Activated T-cell treated with anti-CD3 and anti-CD28 coated beads, Interleukin-2, amount 50 U/mL, for 72 hours (primary cell): ENCODE data around the gene KIAA1143. TPM values are rescaled to one million over a fixed set of nuclear protein-coding genes. Genes with fewer than 3 reads are reported as not detected.

Experiments used
- ATAC-seq, 2 donors: fragments of 150-1000 bp; cut with Tn5 transposase; replicated peaks in 1 of 2; 2 replicates each; pipeline ENCODE4 v1.10.0; 2021; ENCODE audit warnings: moderate library complexity in 2 of 2, mild to moderate bottlenecking in 1 of 2
- DNase-seq, 2 donors: peaks; one replicate each; pipeline ENCODE4 v3.0.0; 2021 to 2022; ENCODE audit warnings: mixed read lengths in 1 of 2
- H3K27ac Mint-ChIP-seq: one replicate; pipeline ENCODE4 v1.8.0; 2022; ENCODE audit warnings: mild to moderate bottlenecking, moderate library complexity, mixed read lengths
- H3K27me3 Mint-ChIP-seq: one replicate; pipeline ENCODE4 v1.8.0; 2022; ENCODE audit warnings: low read depth, mixed read lengths
- H3K36me3 Mint-ChIP-seq, 2 donors: one replicate each; pipeline ENCODE4 v1.8.0; 2022; ENCODE audit warnings: mixed read lengths in 2 of 2, mild to moderate bottlenecking in 1 of 2; ENCODE audit not compliant: insufficient read depth in 2 of 2
- H3K4me1 Mint-ChIP-seq: one replicate; pipeline ENCODE4 v1.8.0; 2022; ENCODE audit warnings: low read depth, mixed read lengths
- H3K4me3 Mint-ChIP-seq, 2 donors: one replicate each; pipeline ENCODE4 v1.8.0; 2022; ENCODE audit warnings: mild to moderate bottlenecking in 2 of 2, mixed read lengths in 2 of 2, moderate library complexity in 2 of 2
- H3K9me3 Mint-ChIP-seq, 2 donors: one replicate each; pipeline ENCODE4 v1.8.0; 2022; ENCODE audit warnings: mixed read lengths in 2 of 2
- total RNA-seq, 2 donors: library from RNA; stranded (reverse); gene quantifications; one replicate each; pipeline ENCODE4 v1.2.3, GENCODE V29; 2022

Gene KIAA1143
- total RNA-seq, 2 donors from 2014 or later = 27.1 to 28.4 TPM

DNA sequence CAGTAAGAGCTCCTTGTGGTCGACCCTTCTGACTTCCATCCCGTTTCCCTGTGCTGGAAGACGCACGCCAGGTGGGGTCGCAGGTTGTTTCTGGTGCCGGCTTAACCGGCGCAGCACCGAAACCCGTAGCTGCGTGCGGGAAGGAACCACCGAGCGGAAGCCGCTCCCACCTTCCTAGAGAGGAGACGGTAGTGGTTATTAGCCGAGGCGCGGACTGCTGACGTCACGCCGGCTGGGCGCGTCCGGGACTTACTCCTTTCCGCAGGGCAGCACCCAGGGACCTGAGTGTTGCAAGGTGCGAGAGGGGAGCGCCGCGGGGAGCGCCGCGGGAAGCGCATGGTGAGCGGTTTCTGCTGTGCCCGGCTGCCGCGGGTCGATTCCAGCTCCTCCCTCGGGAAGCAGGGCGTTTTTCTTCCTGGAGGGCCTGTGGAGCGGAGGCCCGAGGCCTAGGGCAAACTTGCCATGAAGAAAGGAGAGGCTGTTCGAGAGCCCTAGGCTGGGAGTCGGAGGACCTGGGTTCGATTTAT lies 32.0 kb downstream of the KIAA1143 start, which contains the start of gene ZNF501:
ZNF501 (plus strand) TSS at position 252 of the 527 bp plus-strand sequence. CDS start 4,787 bp downstream, outside the sequence.
- no peaks in the 10 kb centered on the region for H3K27me3 Mint-ChIP-seq
- DNase-seq = peak; percentile 82 to 86
- peaks cover 17% of the 10 kb centered on the region for H3K4me1 Mint-ChIP-seq
- H3K9me3 Mint-ChIP-seq = peaks cover 45% of the 10 kb centered on the region in 2 donors
- peak within 1 kb of the TSS; percentile 85 for H3K27ac Mint-ChIP-seq
- peak within 1 kb of the TSS; percentile 99 for H3K4me3 Mint-ChIP-seq
- H3K36me3 Mint-ChIP-seq = peaks cover 43 to 69% of the 10 kb centered on the region in 2 donors
- peak; percentile 99 for ATAC-seq

DNA sequence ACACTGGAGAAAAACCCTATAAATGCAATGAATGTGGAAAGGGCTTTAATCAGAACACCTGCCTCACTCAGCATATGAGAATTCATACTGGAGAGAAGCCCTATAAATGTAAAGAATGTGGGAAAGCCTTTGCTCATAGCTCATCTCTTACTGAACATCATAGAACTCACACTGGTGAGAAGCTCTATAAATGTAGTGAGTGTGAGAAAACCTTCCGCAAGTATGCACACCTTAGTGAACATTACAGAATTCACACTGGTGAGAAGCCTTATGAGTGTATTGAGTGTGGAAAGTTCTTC lies 39.4 kb downstream of the KIAA1143 start:
- H3K4me1 Mint-ChIP-seq = no peaks in the 10 kb centered on the region
- no peak for ATAC-seq
- no peak for DNase-seq
- H3K36me3 Mint-ChIP-seq = peaks cover 44 to 62% of the 10 kb centered on the region in 2 donors
- no peak overlapping the region for H3K4me3 Mint-ChIP-seq
- H3K27me3 Mint-ChIP-seq = no peaks in the 10 kb centered on the region
- H3K27ac Mint-ChIP-seq = no peak overlapping the region
- H3K9me3 Mint-ChIP-seq = peaks cover 29 to 51% of the 10 kb centered on the region in 2 donors

DNA sequence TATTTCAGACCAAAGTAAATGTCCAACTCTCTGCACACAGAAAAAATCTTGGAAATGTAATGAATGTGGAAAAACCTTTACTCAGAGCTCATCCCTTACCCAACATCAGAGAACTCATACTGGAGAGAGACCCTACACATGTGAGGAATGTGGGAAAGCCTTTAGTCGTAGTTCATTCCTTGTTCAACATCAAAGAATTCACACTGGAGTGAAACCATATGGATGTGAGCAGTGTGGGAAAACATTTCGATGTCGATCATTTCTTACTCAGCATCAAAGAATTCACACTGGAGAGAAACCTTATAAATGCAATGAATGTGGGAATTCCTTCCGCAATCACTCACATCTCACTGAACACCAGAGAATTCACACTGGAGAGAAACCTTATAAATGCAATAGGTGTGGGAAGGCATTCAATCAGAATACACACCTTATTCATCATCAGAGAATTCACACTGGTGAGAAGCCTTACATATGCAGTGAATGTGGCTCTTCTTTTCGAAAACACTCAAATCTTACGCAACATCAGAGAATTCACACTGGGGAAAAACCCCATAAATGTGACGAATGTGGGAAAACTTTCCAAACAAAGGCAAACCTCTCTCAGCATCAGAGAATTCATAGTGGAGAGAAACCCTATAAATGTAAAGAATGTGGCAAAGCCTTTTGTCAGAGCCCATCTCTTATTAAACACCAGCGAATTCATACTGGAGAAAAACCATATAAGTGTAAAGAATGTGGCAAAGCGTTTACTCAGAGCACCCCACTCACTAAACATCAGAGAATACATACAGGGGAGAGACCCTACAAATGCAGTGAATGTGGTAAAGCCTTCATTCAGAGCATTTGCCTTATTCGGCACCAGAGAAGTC lies 40.0 kb downstream of the KIAA1143 start:
- Mint-ChIP-seq H3K4me1 (no peaks in the 10 kb centered on the region), H3K27ac (no peak overlapping the region), H3K9me3 (peaks cover 29 to 51% of the 10 kb centered on the region in 2 donors), H3K27me3 (no peaks in the 10 kb centered on the region), H3K36me3 (peaks cover 48 to 67% of the 10 kb centered on the region in 2 donors), H3K4me3 (no peak overlapping the region)
- ATAC-seq = no peak
- no peak for DNase-seq

DNA sequence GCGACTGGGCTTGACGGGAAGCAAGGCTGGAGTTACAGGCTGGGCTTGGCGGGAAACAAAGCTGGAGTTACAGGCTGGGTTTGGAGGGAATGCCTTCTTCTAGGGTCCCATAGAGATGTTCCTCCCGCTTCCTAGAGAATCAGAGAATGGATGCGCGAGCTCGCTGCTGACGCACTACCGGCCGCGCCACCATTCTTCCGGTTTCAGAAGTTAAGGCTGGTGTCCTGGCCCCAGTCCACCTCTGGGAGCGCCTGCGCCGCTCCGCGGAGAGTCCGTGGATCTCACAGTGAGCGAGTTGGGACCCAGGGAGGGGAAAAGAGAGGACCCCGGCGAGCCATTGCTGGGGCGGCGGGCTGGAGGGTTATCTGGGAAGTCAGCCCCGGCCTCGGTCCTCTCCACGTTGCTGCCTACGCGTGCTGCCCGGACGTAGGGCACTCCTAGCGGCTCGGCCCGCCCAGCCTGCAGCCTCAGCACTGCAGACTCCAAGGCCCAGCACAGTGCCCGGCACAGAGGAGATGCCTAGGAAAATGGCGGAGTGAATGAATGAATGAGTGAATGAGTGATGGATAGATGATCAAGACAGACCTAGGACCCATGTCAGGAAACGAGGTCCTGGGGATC lies 48.9 kb downstream of the KIAA1143 start, which contains the start of gene ZNF502:
ZNF502 (plus strand) TSS at position 206 of the 621 bp plus-strand sequence. CDS start 7,602 bp downstream, outside the sequence.
- peak; percentile 53 to 56 for DNase-seq
- Mint-ChIP-seq H3K27me3 (no peaks in the 10 kb centered on the region), H3K9me3 (peaks cover 17 to 23% of the 10 kb centered on the region in 2 donors), H3K4me3 (peak within 1 kb of the TSS; percentile 93 to 95), H3K27ac (peak within 1 kb of the TSS; percentile 30), H3K4me1 (peaks cover 13% of the 10 kb centered on the region), H3K36me3 (peaks cover 24 to 48% of the 10 kb centered on the region in 2 donors)
- peak; percentile 86 for ATAC-seq

Other genes starting within 250 kb of the KIAA1143 start
- 1 to 10 TPM; 2.8 to 4.9 TPM for gene ZKSCAN7, start 206.4 kb downstream of the KIAA1143 start, total RNA-seq
- gene ZNF660, start 176.7 kb downstream of the KIAA1143 start, total RNA-seq = 1 to 10 TPM in 1 of 2 donors, under 1 TPM in 1; 0.50 to 1.5 TPM
- 10 to 100 TPM; 14.8 to 15.7 TPM for gene ZNF197, start 136.6 kb downstream of the KIAA1143 start, total RNA-seq
- 1 to 10 TPM; 4.9 to 8.3 TPM for gene ZNF35, start 112.9 kb downstream of the KIAA1143 start, total RNA-seq
- 1 to 10 TPM in 1 of 2 donors, under 1 TPM in 1; 1.00 to 2.3 TPM for gene ZNF502, start 49.0 kb downstream of the KIAA1143 start, total RNA-seq
- gene ZNF501, start 32.0 kb downstream of the KIAA1143 start, total RNA-seq = 1 to 10 TPM; 3.6 to 6.2 TPM
- gene KIF15, start 175 bp upstream of the KIAA1143 start, total RNA-seq = 10 to 100 TPM; 32.4 to 40.1 TPM
- gene TMEM42, start 100.3 kb upstream of the KIAA1143 start, total RNA-seq = 10 to 100 TPM; 15.6 to 22.4 TPM
- gene TGM4, start 113.0 kb upstream of the KIAA1143 start, total RNA-seq = not detected
- 10 to 100 TPM; 33.0 to 37.6 TPM for gene ZDHHC3, start 214.6 kb upstream of the KIAA1143 start, total RNA-seq
- gene EXOSC7, start 214.6 kb upstream of the KIAA1143 start, total RNA-seq = 10 to 100 TPM; 42.9 to 46.9 TPM